GM21825 (cell line): Measurements from ENCODE around the gene FRMD4A.
"Not testable (repeated sequence)": the region's sequence is repeated elsewhere in the genome, so short reads cannot be mapped to it uniquely, and the experiment has no call there.

Experiments
- ATAC-seq: cut with Tn5 transposase; IDR thresholded peaks from one replicate; pipeline ENCODE4 v1.9.1; 2021; ENCODE audit warnings: mild to moderate bottlenecking, moderate library complexity; ENCODE audit not compliant: unreplicated experiment

Gene FRMD4A

DNA sequence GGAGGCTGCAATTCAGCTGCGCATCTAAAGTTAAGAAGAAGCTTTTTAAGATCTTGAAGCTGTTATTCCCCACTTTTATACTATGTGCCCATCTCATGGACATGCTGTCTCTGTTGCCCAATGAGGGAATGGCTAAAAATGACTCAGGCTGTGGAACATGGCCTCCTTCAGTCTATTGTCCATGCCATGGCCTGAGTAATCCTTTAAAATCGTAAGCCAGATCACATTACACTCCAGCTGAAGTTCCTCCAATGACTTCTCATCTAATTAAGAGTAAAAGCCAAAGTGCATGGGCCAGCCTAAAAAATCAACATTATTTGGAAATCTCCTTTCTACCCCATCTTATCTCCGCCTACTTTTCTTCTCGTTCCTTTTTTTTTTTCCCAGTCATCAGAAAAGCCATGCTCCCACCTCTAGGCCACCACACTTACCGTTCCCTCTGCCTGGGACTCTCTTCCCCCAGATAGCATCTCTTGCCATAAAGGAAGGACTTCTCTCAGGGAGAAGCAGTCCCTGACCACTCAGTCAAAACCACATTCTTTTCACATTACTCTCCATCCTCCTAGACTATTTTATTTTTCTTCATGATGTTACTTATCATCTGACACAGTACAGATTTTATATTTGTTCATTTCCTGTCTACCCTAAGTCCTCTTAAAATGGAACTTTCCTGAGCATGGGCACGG is 406.5 kb downstream of the FRMD4A start:
- ATAC-seq: no peak

DNA sequence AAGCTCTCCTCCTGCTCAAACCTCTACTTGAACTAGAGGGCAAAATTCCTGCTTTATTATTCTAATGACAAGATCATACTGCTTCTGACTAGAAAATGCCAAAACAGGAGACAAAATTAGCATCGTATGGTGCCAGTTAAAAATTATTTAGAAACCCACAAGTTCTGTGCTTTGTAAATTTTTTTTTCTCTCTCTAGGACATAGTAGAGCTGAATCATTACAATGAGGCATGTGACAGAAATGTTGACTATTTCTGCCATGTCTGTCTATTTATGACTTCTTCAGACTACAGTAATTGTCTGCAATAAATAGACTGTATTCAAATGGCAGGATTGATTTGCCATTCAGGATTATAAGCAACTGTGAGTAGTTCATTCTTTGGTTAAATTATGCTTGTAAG is 408.1 kb downstream of the FRMD4A start:
- no peak for ATAC-seq

DNA sequence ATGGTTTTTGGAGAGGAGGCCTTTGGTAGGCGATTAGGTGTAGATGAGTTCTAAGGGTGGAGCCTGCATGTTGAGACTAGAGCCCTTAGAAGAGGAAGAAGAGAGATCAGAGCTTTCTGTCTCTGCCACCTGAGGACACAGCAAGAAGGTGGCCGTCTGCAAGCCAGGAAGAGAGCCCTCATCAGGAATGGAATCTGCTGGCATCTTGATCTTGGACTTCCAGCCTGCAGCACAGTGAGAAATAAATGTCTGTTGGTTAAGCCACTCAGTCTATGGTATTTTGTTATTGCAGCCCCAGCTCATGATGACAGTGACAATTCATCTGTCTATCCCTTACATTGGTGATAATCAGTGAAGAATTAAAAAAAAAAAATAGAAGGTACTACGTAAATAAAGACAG is 408.8 kb downstream of the FRMD4A start:
- no peak for ATAC-seq

DNA sequence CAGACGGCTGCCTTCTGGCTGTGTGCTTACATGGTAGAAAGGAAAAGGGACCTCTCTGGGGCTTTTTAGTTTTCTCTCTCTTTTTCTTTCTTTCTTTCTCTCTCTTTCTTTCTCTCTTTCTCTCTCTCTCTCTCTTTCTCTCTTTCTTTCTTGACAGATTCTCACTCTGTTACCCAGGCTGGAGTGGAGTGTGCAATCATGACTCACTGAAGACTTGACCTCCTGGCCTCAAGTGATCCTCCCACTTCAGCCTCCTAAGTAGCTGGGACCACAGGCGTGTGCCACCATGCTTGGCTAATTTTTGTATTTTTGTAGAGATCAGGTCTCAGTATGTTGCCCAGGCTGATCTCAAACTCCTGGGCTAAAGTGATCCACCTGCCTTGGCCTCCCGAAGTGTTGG is 409.6 kb downstream of the FRMD4A start:
- not testable (repeated sequence) for ATAC-seq

DNA sequence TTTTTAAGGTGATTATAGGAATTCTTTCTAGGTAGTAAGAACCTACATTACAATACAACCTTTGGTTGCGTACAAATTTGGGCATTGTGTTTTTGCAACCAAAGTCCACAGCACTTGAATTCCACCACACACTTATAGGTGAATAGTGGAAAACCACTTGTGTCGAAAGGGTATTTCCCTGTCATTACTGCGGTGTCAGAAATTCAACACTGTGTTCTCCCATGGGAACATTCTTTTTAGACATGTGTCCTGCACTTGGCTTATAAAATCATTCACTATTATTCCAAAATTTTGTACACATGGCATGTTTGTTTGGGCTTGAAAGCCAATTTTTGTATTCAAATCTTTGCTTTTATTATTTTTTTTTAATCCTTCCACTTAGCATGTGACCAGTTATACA is 410.3 kb downstream of the FRMD4A start:
- ATAC-seq: no peak

DNA sequence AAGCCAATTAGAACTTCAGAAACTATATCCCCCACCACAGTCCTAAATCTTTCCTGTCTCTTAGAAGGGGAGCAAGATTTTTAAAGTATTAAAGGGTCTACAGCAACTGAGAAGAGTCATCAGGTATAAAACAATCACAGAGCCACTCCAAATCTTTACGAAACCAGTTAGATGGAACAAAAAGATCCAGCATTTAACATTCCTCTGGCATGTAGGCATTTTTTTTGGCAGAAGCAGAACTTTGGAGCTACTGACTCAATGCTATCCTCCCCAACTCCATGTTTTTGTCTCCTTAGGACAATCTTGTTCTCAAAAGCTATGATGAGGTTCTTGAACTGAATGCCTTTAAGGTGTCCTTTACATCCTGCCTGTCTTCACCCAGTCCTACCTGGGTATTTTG is 410.7 kb downstream of the FRMD4A start:
- no peak for ATAC-seq

DNA sequence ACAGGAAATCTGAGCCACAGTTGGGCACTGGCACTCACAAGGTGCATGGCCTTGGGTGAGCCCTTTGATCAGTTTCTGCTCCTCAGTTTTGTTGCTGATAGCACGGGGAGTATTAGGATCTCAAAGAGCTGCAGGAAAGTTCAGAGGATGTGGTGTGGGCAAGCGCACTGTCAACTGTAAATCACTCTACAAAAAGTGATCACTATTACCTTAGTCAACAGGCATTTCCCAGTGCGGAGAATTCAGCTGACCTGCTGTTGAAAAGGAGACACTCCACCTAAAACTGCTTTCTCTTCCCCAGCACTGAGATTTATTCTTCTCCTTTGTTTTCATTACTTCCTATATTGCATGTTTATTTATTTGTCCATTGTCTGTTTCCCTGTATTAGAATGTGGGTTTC is 412.9 kb downstream of the FRMD4A start:
- no peak for ATAC-seq

DNA sequence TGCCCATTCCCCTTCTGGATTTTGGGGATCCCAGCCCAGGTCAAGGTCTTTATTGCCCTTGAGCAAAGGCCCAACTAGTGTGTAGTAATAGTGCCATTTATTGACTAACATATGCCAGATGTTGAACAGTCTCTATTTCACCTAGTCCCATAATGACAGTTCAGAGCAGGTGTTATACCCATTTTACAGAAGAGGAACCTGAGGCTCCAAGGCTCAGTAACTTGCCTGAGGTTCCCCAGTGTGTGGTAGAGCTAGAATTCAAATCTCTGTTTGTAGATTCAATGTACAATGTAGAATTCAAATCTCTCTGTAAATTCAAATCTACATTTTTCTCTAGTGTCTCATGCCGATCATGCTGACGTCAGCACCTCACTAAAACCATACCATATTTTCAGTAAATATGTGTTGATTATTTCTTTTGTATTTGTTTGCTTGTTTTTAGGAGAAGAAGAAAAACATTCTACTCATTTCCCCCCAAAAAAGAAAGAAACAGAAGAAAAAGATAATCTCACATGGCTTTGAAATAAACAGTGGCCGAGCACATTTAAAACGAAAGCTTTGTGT is 414.3 kb downstream of the FRMD4A start:
- no peak for ATAC-seq

DNA sequence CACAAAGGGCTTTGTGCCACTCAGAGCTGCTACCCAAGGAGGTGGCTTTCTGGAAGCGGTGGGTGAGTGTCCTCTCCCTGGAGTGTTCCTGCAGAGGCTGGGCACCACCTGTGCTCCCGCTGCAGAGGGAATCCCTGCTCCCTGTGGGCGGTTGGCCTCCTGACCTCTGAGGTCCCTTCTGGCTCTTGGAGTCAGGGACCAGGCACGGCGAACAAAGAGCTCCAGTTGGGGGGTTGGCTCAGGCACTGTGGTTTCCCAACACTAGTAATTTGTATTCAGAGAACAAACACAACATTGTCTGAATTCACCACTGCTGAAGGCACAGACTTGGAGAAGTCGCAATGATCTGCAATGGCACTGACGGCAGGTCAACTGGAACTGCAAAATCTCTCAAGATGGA is 415.0 kb downstream of the FRMD4A start:
- ATAC-seq: no peak

DNA sequence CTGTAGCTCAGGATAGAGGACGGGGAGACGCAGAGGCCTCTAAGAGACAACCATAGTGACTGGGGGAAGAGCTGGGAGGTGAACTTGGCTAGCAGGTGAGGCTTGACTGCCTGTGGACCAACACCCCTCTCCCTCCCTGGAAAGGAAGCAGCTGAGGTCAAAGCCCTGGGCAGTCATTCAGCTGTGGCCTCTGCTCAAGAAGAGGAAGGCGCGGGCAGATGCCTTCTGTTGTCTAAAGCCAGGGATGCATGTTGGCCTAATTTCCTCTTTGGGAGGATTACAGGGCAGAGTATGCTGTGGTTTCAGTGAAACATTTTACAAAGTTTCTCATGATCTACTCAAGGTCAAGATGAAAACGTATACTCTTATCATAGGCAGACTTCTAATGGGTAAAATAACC is 416.8 kb downstream of the FRMD4A start:
- ATAC-seq: no peak

DNA sequence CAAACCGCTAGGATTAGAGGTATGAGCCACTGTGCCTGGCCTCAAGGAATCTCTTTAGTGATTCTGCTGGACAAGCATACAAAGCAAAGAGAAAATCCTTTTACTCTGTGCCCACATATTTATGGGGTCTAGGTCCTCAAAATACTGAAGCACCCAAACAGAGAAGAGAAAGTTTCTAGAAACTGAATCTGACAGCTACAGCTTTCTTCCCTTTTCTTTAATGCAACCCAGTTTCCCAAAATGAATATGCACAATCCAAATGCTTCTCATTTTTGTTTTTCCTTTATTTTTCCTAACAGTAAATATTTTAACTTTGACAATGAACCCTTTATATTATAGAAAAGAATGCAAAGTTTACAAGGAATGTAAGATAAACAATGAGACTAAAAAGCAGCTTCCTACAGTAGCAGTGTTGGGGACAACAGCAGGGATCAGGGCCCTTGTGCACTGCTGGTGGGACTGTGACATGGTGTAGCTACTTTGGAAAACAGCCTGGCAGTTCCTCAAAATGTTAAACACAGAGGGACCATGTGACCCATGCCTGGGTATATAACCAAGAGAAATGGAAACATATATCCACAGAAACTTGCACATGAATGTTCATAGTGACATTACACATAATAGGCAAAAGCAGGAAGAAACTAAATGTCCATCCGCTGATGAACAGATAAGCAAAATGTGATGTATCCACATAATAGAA is 418.8 kb downstream of the FRMD4A start:
- ATAC-seq: no peak

DNA sequence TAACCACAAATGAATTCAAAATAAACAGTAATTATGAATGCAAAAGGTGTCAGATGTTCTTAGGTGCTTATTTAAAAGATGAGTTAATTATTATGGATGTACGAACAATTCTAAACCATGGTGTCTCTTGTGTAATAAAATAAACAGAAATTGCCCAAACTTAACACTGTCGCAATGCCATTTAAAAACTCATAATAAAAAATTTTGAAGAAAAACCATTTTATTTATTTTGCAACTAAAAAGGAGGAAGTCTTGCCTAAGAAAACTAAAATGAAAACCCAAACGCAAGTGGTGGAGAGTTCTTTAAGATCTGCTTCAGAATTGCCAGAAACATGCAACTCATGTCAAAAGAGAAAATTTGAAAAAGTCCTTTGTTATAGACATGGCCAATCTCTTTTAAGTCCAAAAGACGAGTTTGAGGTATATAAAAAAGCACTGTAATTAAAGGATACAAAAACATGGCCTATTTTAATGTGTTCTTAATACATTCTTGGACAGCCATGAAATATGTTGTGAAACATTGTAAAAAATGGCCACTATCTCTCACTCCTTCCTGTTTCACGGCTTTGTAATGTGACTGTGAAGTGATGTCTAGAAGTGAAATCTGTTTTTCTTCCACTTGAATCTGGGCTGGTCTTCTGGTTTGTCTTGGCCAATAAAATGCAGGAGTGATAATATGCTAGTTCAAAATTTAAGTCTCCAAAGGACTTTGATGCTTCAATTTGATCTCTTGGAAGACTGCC is 421.0 kb downstream of the FRMD4A start:
- ATAC-seq: no peak

DNA sequence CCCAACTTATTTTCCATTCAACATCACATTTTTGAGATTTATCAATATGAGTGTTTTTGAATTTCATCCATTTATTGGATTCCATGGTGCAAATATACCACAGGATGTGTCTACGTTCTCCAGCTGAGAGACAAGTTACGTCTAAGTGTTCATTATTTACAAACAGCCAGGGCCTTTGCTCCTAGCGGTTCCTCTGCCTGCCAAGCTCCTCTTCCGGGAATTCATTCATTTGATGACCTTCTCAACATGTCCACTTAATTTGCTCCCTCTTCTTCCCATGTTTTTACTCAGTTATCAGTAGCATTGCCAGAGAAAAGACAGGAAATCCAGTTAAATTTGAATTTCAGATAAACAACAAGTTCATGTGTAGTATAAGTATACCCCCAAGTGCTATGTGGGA is 422.2 kb downstream of the FRMD4A start:
- no peak for ATAC-seq

DNA sequence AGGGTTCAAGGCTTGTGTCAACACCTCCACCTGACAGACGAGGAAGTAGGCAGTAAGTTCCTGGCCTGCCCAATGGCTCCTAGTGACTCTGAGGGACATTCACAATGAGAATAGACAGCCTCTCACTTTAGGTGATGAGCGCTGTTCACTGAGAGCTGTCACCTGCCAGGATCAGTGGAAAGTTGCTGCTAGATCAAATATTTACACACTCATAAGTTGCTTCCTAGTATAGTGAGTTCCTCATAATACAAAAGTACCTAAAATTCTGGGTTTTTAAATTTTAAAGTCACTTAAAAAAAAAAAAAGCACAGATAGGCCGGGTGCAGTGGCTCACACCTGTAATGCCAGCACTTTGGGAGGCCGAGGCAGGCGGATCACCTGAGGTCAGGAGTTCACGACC is 423.2 kb downstream of the FRMD4A start:
- ATAC-seq: no peak

DNA sequence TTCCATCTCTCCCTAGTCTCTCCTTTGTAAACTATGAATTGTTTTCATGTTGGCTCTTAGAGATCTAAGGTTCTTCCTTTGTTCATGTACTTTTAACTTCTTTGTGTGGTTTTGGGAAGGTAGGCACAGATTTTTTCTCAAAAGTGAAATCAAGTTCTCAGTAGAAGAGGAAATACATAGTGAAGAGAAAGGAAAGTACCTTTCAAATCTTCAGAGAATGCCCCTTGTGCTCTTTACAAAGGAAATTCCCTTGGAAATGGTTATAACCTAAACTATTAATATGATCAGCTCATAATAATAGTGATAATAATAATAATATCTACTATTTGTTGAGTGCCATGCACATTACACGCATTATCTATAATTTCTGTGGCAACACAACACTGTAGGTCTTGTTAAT is 425.4 kb downstream of the FRMD4A start:
- ATAC-seq: no peak

DNA sequence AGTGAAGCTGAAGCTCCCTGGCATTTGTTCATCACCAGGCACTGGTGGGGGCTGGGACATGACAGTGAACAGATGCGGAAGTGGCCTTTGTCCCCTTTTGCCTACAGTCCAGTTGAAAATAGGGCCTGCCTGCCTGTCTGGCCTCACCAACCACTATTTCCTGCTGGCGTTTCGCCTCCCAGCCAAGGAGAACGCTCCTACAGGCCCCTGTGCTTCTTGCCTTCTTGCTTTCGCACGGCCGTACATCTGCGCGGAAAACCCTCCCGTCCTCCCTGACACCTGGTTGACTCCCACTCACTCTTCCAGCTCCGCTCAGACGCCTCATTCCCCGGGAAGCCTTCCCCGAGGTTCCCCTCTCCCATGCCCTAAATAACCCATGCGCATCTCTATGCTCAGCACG is 426.7 kb downstream of the FRMD4A start:
- no peak for ATAC-seq

DNA sequence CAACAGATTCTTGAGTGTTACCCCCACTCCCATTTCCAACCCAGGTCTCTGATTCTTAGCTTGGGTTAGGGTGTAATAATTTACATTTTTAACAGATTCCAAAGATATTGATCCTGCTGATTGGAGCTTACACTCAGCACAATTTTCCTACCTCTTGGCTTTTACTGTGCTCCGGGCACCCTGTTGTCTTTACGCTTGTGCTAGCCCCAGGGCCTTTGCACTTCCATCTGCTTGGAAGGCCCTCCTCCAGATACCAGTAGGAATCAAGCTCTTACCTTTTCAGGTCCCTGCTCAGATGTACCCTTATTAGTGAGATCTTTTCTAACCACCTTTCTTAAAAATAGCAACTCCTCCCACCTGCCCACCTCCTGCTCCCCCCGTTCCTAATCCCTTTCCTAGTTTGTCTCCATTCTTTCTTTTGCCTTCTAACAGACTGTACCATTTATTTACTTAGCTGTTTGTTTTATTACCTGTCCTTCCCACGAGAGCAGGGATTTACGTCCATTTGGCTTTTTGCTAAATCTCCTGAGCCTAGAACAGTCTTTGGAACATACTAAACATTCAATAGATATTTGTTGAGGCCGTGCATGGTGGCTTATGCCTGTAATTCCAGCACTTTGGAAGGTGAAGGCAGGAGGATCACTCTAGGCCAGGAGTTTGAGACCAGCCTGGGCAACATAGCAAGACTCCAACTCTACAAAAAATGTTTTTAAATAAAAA is 427.7 kb downstream of the FRMD4A start:
- ATAC-seq: no peak

DNA sequence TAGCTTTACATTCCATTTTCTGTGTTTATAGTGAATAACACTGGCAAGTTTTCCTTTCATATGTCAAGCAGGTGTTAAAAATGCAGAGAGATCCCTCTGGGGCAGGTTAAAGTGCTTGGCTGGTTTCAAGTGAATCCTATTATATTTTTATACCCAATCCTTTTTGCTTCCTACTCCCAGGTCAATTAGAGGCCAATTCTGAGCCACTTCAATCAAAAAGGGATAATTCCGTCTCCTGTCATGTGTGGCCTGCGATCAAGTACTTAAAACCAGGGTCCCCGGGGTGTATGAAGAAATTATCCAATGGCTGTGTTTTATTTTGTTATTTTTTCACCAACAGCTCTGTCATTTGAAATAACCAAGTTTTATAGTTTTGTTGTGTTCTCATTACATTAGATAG is 430.8 kb downstream of the FRMD4A start:
- no peak for ATAC-seq

DNA sequence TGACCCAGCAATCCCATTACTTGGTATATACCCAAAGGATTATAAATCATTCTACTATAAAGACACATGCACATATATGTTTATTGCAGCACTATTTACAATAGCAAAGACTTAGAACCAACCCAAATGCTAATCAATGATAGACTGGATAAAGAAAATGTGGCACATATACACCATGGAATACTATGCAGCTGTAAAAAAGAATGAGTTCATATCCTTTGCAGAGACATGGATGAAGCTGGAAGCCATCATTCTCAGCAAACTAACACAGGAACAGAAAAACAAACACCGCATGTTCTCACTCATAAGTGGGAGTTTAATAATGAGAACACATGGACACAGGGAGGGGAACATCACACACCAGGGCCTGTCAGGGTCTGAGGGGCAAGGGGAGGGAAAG is 434.6 kb downstream of the FRMD4A start:
- ATAC-seq: not testable (repeated sequence)

DNA sequence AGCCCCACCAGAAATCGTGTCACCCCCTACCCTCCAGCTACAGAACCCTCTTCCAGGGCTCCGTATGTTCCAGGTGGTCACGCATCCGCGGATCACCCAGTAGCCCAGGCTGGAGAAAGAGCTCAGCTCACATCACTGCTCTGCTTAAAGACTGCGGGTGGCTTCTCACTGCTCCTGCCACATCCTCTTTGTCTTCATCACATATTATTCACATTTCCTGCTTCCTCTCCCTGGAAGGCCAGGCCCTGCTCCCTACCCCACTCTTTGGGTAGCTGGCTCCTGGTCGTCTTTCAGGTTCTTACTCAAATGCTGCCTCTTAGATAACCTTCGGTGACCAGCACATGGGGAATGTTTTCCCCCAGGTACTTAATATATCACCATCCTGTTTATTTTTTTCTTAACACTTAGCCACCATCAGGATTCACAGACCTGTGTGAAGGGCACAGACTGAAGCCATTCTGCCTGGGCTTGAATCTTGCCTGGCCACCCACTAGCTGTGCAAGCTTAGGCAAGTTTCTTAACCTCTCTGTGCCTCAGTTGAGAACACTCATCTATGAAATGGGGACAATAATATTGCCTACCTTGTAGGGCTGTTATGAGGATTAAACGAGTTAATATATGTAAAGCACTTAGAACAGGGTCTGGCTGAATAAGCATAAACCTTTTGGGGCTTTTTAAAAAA is 436.2 kb downstream of the FRMD4A start:
- no peak for ATAC-seq

DNA sequence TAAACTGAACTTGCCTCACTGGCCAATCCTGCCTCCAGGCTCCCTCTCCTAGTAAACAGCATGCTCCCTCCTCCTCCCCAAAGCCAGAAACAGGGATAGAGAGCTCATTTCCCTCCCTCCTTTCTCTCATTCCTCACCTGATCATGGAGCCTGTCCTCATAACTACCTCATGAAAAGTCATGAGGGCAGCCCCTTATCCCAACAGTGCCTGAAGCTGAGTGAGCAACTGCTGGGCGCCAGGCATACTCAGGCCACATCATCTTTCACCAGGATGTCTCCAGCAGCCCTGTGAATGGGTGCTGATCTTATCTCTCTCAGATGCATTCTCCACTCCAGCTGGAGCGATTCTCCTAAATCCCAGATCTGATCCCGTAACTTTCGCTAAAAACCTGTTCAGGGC is 436.8 kb downstream of the FRMD4A start:
- no peak for ATAC-seq
